ENCODE results near the gene SNX18.

The SNX18 gene

GRCh38 chr5:54570916-54571315 lies 53.4 kb downstream of the SNX18 start:
- TF ChIP-seq CTCF (IDR thresholded peaks at IDR 0.05; ENCODE audit: low read depth, low read length): no peak
- H3K4me3 ChIP-seq (ENCODE audit: low read depth, low read length): no peak overlapping the region
- in situ Hi-C loops (cut with HindIII; ENCODE audit: low sequenced_read_pairs): no loop called here
- DNase-seq (ENCODE audit: low read depth, low spot score): peak; percentile 68

GRCh38 chr5:54571462-54571861 lies 53.9 kb downstream of the SNX18 start:
- DNase-seq (ENCODE audit: low read depth, low spot score): no peak
- no peak for TF ChIP-seq CTCF (IDR thresholded peaks at IDR 0.05; ENCODE audit: low read depth, low read length)
- H3K4me3 ChIP-seq (ENCODE audit: low read depth, low read length): no peak overlapping the region
- in situ Hi-C loops (cut with HindIII; ENCODE audit: low sequenced_read_pairs): no loop called here

- no peak for DNase-seq (ENCODE audit: low read depth, low spot score)
- H3K4me3 ChIP-seq (ENCODE audit: low read depth, low read length): no peak overlapping the region
- in situ Hi-C loops (cut with HindIII; ENCODE audit: low sequenced_read_pairs): no loop called here
- no peak for TF ChIP-seq CTCF (IDR thresholded peaks at IDR 0.05; ENCODE audit: low read depth, low read length)
Measured at GRCh38 chr5:54573812-54574489, 56.4 kb downstream of the SNX18 start.

GRCh38 chr5:54577528-54577927 lies 60.0 kb downstream of the SNX18 start:
- DNase-seq (ENCODE audit: low read depth, low spot score): no peak
- in situ Hi-C loops (cut with HindIII; ENCODE audit: low sequenced_read_pairs): no loop called here
- TF ChIP-seq CTCF (IDR thresholded peaks at IDR 0.05; ENCODE audit: low read depth, low read length): no peak
- H3K4me3 ChIP-seq (ENCODE audit: low read depth, low read length): no peak overlapping the region

GRCh38 chr5:54577937-54578653 lies 60.5 kb downstream of the SNX18 start:
- in situ Hi-C loops (cut with HindIII; ENCODE audit: low sequenced_read_pairs): no loop called here
- TF ChIP-seq CTCF (IDR thresholded peaks at IDR 0.05; ENCODE audit: low read depth, low read length): no peak
- H3K4me3 ChIP-seq (ENCODE audit: low read depth, low read length): no peak overlapping the region
- DNase-seq (ENCODE audit: low read depth, low spot score): no peak

GRCh38 chr5:54579591-54580295 lies 62.2 kb downstream of the SNX18 start:
- TF ChIP-seq CTCF (IDR thresholded peaks at IDR 0.05; ENCODE audit: low read depth, low read length): no peak
- in situ Hi-C loops (cut with HindIII; ENCODE audit: low sequenced_read_pairs): no loop called here
- no peak overlapping the region for H3K4me3 ChIP-seq (ENCODE audit: low read depth, low read length)
- DNase-seq (ENCODE audit: low read depth, low spot score): no peak
